Calu3 (cell line): ENCODE data around the gene RUNX2. TPM values are rescaled to one million over a fixed set of nuclear protein-coding genes. Genes with fewer than 3 reads are reported as not detected.

Experiments
- BruUV-seq: library from RNA; stranded (reverse); fragments of 400-500 nt; replicated peaks from 2 replicates; lab custom pipeline; 2021; lab: Mats Ljungman, UMichigan
- CTCF ChIA-PET: fragments of 300-600 bp; sonication (Branson Sonifier 250); formaldehyde crosslinking; loops from one replicate; lab custom pipeline; 2022; ENCODE audit warnings: antibody characterized with exemption; lab: Charles Lee
- DNase-seq: peaks from one replicate; pipeline ENCODE4 v3.0.0; 2022
- H3K27ac Mint-ChIP-seq: one replicate; pipeline ENCODE4 v1.8.0; 2022; ENCODE audit warnings: mixed read lengths; ENCODE audit not compliant: unreplicated experiment
- H3K27me3 Mint-ChIP-seq: one replicate; pipeline ENCODE4 v1.8.0; 2022; ENCODE audit warnings: mixed read lengths; ENCODE audit not compliant: unreplicated experiment
- H3K36me3 Mint-ChIP-seq: one replicate; pipeline ENCODE4 v1.8.0; 2022; ENCODE audit warnings: mild to moderate bottlenecking, moderate library complexity, mixed read lengths; ENCODE audit not compliant: insufficient read depth, unreplicated experiment
- H3K4me1 Mint-ChIP-seq: one replicate; pipeline ENCODE4 v1.8.0; 2022; ENCODE audit warnings: mild to moderate bottlenecking, low read depth, mixed read lengths; ENCODE audit not compliant: unreplicated experiment
- H3K4me3 Mint-ChIP-seq: one replicate; pipeline ENCODE4 v1.8.0; 2022; ENCODE audit warnings: mild to moderate bottlenecking, low read depth, moderate library complexity, mixed read lengths; ENCODE audit not compliant: unreplicated experiment
- H3K9me3 Mint-ChIP-seq: one replicate; pipeline ENCODE4 v1.8.0; 2022; ENCODE audit warnings: low read depth, mixed read lengths; ENCODE audit not compliant: unreplicated experiment
- intact Hi-C: fragments of 100-400 bp; cut with micrococcal nuclease; formaldehyde crosslinking; loops from one replicate; pipeline ENCODE4 v1.10.0; 2022; ENCODE audit not compliant: unreplicated experiment
- total RNA-seq: library from RNA; stranded (reverse); gene quantifications from 2 replicates; pipeline ENCODE4 v1.2.3, GENCODE V29; 2022
- TF ChIP-seq, protein P1 (sequence below): fragments of 200-600 bp; IDR thresholded peaks from one replicate; pipeline ENCODE4 v1.8.0; 2022; ENCODE audit warnings: antibody characterized with exemption; ENCODE audit not compliant: unreplicated experiment

The RUNX2 gene
- total RNA-seq, 1 experiment from 2014 or later, result 0.54 TPM

DNA sequence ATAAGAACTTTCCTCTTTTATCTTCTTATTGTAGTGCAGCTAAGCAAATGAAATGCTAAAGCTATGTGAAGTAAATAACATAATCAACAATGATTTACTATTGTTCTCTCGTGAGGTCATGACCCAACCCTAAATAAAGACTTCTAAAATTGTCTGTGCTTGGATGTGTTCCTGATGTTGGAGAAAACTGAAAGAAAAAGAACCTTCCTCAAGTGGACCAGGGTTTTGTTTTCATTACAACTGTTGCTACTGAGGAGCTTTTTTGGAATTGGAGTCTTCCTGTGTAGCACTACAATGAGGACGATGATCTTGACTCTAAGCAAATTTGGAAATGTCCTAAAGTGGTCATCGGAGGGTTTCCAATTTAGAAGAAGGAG, 109.3 kb downstream of the RUNX2 start:
- BruUV-seq, result no TSS peak
- Mint-ChIP-seq H3K4me1 (peaks cover 55% of the 10 kb centered on the region), H3K9me3 (no peaks in the 10 kb centered on the region), H3K4me3 (no peak overlapping the region), H3K36me3 (no peaks in the 10 kb centered on the region), H3K27me3 (no peaks in the 10 kb centered on the region), H3K27ac (no peak overlapping the region)
- DNase-seq, result no peak
- CTCF ChIA-PET, result interaction anchor here (1.0 kb wide), 1 partner anchor 14 kb away, joined by 3 read pairs; no protein-coding TSS in a partner anchor
- TF ChIP-seq, protein P1, sequence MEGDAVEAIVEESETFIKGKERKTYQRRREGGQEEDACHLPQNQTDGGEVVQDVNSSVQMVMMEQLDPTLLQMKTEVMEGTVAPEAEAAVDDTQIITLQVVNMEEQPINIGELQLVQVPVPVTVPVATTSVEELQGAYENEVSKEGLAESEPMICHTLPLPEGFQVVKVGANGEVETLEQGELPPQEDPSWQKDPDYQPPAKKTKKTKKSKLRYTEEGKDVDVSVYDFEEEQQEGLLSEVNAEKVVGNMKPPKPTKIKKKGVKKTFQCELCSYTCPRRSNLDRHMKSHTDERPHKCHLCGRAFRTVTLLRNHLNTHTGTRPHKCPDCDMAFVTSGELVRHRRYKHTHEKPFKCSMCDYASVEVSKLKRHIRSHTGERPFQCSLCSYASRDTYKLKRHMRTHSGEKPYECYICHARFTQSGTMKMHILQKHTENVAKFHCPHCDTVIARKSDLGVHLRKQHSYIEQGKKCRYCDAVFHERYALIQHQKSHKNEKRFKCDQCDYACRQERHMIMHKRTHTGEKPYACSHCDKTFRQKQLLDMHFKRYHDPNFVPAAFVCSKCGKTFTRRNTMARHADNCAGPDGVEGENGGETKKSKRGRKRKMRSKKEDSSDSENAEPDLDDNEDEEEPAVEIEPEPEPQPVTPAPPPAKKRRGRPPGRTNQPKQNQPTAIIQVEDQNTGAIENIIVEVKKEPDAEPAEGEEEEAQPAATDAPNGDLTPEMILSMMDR, result no peak
- intact Hi-C loops, result no loop called here

DNA sequence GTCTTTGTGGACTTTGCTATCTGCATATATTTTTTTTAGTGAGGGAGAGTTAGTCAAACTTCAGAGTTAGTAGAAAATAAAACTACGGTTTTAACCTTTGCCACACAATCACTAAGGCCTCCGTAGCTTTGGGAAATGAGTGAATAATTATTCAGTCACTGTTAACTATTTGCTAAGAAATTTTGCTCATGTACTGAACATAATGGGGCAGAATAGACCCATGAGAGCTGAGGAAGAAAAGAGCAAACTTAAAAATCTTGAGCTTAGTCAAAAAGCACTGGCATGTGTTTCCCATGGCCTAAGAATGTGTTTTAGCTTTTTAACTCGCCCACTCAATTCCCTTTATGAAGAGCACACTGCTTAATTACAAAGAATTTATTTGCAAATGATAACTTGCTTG, 110.0 kb downstream of the RUNX2 start:
- no TSS peak for BruUV-seq
- intact Hi-C loops, result no loop called here
- Mint-ChIP-seq H3K9me3 (no peaks in the 10 kb centered on the region), H3K27me3 (no peaks in the 10 kb centered on the region), H3K27ac (no peak overlapping the region), H3K36me3 (no peaks in the 10 kb centered on the region), H3K4me1 (peaks cover 55% of the 10 kb centered on the region), H3K4me3 (no peak overlapping the region)
- CTCF ChIA-PET, result interaction anchor here (1.0 kb wide), 1 partner anchor 13 kb away, joined by 3 read pairs; no protein-coding TSS in a partner anchor
- TF ChIP-seq, protein P1, result no peak
- no peak for DNase-seq

DNA sequence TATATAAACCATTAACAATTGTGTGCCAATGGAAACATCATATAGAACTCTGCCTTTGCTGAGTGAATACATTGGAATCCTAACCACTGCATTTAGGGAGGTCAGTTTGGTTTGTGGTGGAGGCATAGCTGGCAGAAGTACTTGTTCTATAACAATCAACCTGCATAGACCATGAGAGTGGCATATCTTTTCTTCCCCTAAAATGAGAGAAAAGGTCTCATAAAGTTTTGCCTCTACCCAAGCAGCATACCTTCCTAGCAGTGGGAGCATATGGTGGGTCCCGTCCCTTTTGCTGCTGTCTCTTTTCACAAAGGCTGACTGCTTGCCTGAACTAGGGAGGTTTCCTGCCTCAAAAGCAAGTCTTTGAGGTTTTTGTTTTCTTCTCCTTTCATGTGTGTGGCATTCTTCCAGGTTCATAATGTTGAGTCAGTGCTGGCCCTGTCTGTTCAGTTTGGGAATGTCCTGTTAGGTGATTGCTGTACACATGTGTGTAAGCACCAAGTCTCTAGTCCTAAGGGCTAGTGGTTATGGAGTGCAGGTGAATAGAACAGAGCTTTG, 110.8 kb downstream of the RUNX2 start:
- CTCF ChIA-PET, result no interaction called here
- intact Hi-C loops, result no loop called here

DNA sequence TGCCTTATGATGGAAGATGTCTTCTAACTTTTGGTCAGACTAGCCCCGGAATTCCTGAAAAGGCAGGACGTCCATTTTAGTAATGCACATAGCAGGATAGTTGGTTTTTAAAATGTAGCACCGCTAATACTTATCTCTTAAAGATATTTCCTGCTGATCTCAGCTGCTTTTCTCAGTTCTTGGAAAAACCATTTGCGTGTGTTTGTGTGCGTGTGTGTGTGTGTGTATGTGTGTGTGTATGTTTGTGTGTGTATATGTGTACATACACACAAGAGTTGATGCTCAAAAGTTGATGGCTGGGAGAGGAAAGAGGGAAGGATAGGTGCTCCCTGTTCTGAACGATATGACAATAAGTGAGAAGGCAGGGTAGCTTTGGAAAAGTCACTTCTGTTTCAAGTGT, 111.3 kb downstream of the RUNX2 start:
- Mint-ChIP-seq H3K36me3 (no peaks in the 10 kb centered on the region), H3K4me3 (no peak overlapping the region), H3K4me1 (peaks cover 43% of the 10 kb centered on the region), H3K27me3 (no peaks in the 10 kb centered on the region), H3K9me3 (no peaks in the 10 kb centered on the region), H3K27ac (no peak overlapping the region)
- TF ChIP-seq, protein P1, result no peak
- intact Hi-C loops, result no loop called here
- CTCF ChIA-PET, result no interaction called here
- BruUV-seq, result no TSS peak
- no peak for DNase-seq

More for the DNA sequence above, 110.8 kb downstream of the RUNX2 start:
- DNase-seq, result no peak
- Mint-ChIP-seq H3K27me3 (no peaks in the 10 kb centered on the region), H3K9me3 (no peaks in the 10 kb centered on the region), H3K4me3 (no peak overlapping the region), H3K4me1 (peaks cover 49% of the 10 kb centered on the region), H3K36me3 (no peaks in the 10 kb centered on the region), H3K27ac (no peak overlapping the region)
- BruUV-seq, result no TSS peak
- TF ChIP-seq, protein P1, result no peak
